HepG2 (cell line): Measurements from ENCODE around the gene TACC3.

Source experiments
- EP300 ChIP-seq, 3 experiments: sonication (generic) in 1 of 3; formaldehyde crosslinking in 1 of 3; IDR thresholded peaks; 2 replicates each; pipeline versions ENCODE4 v1.5.1 to v1.6.1; 2011 to 2020; ENCODE audit warnings: low read depth in 2 of 3, low read length in 2 of 3, borderline replicate concordance in 1 of 3, improper control_type of control experiment in 1 of 3, mild to moderate bottlenecking in 1 of 3, missing genetic modification reagents in 1 of 3, moderate library complexity in 1 of 3
- MXI1 ChIP-seq: IDR thresholded peaks from 3 replicates; pipeline ENCODE4 v1.6.1; 2012; ENCODE audit warnings: low read depth, low read length, inconsistent platforms, borderline replicate concordance
- PCBP2 ChIP-seq: fragments of 200-400 bp; formaldehyde crosslinking; optimal IDR thresholded peaks from 2 replicates; pipeline ENCODE3; 2018; ENCODE audit warnings: low read length, low read depth; ENCODE audit not compliant: poor library complexity, severe bottlenecking
- ZNF530 ChIP-seq: sonication (generic); formaldehyde crosslinking; IDR thresholded peaks from 2 replicates; pipeline ENCODE4 v1.5.0; 2020; ENCODE audit warnings: low read depth, mild to moderate bottlenecking, missing genetic modification reagents
- ZZZ3 ChIP-seq: sonication (generic); formaldehyde crosslinking; IDR thresholded peaks from 2 replicates; pipeline ENCODE4 v1.4.0; 2020; ENCODE audit warnings: missing genetic modification reagents, mild to moderate bottlenecking, borderline replicate concordance
- TF ChIP-seq, protein P1 (sequence below), 2 experiments: sonication (generic) in 1 of 2; formaldehyde crosslinking in 1 of 2; IDR thresholded peaks; 2 replicates each; pipeline versions ENCODE4 v1.5.1 to v1.6.1; 2011 to 2020; ENCODE audit warnings: borderline replicate concordance in 1 of 2, low read depth in 1 of 2, low read length in 1 of 2, mild to moderate bottlenecking in 1 of 2, missing genetic modification reagents in 1 of 2, moderate library complexity in 1 of 2

GRCh38 chr4:1690698-1691097 is 30.6 kb upstream of the TACC3 start:
- TF ChIP-seq ZNF530 (CRISPR knock-in tag) = no peak
- TF ChIP-seq PCBP2 = no peak
- no peak for TF ChIP-seq ZZZ3 (CRISPR knock-in tag)
- no peak for TF ChIP-seq MXI1
- TF ChIP-seq, protein P1, sequence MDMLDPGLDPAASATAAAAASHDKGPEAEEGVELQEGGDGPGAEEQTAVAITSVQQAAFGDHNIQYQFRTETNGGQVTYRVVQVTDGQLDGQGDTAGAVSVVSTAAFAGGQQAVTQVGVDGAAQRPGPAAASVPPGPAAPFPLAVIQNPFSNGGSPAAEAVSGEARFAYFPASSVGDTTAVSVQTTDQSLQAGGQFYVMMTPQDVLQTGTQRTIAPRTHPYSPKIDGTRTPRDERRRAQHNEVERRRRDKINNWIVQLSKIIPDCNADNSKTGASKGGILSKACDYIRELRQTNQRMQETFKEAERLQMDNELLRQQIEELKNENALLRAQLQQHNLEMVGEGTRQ (IDR thresholded peaks at IDR 0.05; ENCODE audit: low read depth, low read length) = no peak
- TF ChIP-seq, protein P1 (CRISPR knock-in tag; IDR thresholded peaks at IDR 0.05; ENCODE audit: borderline replicate concordance) = no peak
- no peak for TF ChIP-seq EP300 (IDR thresholded peaks at IDR 0.05; ENCODE audit: low read depth in 2 of 2, low read length in 2 of 2)
- TF ChIP-seq EP300 (CRISPR knock-in tag; IDR thresholded peaks at IDR 0.05; ENCODE audit: borderline replicate concordance) = no peak
